Panc1 (cell line): ENCODE measurements around the gene UBE2O.

Experiments
- POLR2AphosphoS5 ChIP-seq: IDR thresholded peaks from 2 replicates; pipeline ENCODE4 v1.6.1; 2012; ENCODE audit warnings: mild to moderate bottlenecking, low read depth, low read length, moderate library complexity
- REST ChIP-seq, 2 experiments: IDR thresholded peaks; 2 replicates each; pipeline ENCODE4 v1.6.1; 2011 to 2012; ENCODE audit warnings: low read depth in 2 of 2, control low read depth in 1 of 2, low read length in 1 of 2, mild to moderate bottlenecking in 1 of 2, moderate library complexity in 1 of 2; ENCODE audit not compliant: insufficient read depth in 1 of 2
- SIN3A ChIP-seq: IDR thresholded peaks from 2 replicates; pipeline ENCODE4 v1.6.1; 2012; ENCODE audit warnings: low read depth, mild to moderate bottlenecking, low read length, moderate library complexity, borderline replicate concordance; ENCODE audit not compliant: insufficient read depth
- TCF7L2 ChIP-seq: IDR thresholded peaks from 2 replicates; pipeline ENCODE4 v1.6.1; 2011; ENCODE audit warnings: mild to moderate bottlenecking, low read depth, low read length, inconsistent platforms
- TF ChIP-seq, protein P1 (sequence below): fragments of 450-650 bp; IDR thresholded peaks from 2 replicates; pipeline ENCODE4 v1.5.1; 2017; ENCODE audit warnings: mild to moderate bottlenecking

GRCh38 chr17:76366247-76366646, 86.7 kb downstream of the UBE2O start:
- TF ChIP-seq, protein P1, sequence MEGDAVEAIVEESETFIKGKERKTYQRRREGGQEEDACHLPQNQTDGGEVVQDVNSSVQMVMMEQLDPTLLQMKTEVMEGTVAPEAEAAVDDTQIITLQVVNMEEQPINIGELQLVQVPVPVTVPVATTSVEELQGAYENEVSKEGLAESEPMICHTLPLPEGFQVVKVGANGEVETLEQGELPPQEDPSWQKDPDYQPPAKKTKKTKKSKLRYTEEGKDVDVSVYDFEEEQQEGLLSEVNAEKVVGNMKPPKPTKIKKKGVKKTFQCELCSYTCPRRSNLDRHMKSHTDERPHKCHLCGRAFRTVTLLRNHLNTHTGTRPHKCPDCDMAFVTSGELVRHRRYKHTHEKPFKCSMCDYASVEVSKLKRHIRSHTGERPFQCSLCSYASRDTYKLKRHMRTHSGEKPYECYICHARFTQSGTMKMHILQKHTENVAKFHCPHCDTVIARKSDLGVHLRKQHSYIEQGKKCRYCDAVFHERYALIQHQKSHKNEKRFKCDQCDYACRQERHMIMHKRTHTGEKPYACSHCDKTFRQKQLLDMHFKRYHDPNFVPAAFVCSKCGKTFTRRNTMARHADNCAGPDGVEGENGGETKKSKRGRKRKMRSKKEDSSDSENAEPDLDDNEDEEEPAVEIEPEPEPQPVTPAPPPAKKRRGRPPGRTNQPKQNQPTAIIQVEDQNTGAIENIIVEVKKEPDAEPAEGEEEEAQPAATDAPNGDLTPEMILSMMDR, result no peak
- TF ChIP-seq SIN3A, result no peak
- no peak for TF ChIP-seq REST (IDR thresholded peaks at IDR 0.05; ENCODE audit: insufficient read depth in 1 of 2, low read depth in 2 of 2, low read length in 1 of 2)
- no peak for TF ChIP-seq POLR2AphosphoS5
- TF ChIP-seq TCF7L2, result no peak
